OCI-LY7 (cell line): ENCODE measurements around the gene HP1BP3. TPM values are rescaled to one million over a fixed set of nuclear protein-coding genes. Genes with fewer than 3 reads are reported as not detected.

Experiments used
- BruUV-seq: library from RNA; stranded (reverse); fragments of 400-500 nt; replicated peaks from 2 replicates; lab custom pipeline; 2021; lab: Mats Ljungman, UMichigan
- CTCF ChIA-PET: fragments of 300-600 bp; sonication (Branson Sonifier 250); formaldehyde crosslinking; loops from one replicate; lab custom pipeline; 2022; ENCODE audit warnings: antibody characterized with exemption; ENCODE audit not compliant: unreplicated experiment; lab: Charles Lee
- POLR2A ChIA-PET: fragments of 300-600 bp; sonication (Branson Sonifier 250); formaldehyde crosslinking; loops from one replicate; lab custom pipeline; 2022; ENCODE audit warnings: antibody characterized with exemption; lab: Charles Lee
- DNase-seq: peaks from one replicate; pipeline ENCODE4 v3.0.0-alpha.2; 2015; ENCODE audit warnings: low spot score
- H2AFZ ChIP-seq: fragments of 200-600 bp; sonication (generic), shearing (Covaris generic); 2 replicates; pipeline ENCODE4 v1.6.1; 2014; ENCODE audit warnings: mild to moderate bottlenecking, antibody characterized with exemption, low read length, moderate library complexity
- H3K27ac ChIP-seq: fragments of 200-600 bp; sonication (generic); 2 replicates; pipeline ENCODE4 v1.5.1; 2014; ENCODE audit warnings: mixed run types, low read depth, mild to moderate bottlenecking, moderate library complexity, low read length, inconsistent platforms; ENCODE audit not compliant: poor library complexity, severe bottlenecking
- H3K36me3 ChIP-seq: fragments of 200-600 bp; sonication (generic); 2 replicates; pipeline ENCODE4 v1.6.1; 2014; ENCODE audit warnings: mild to moderate bottlenecking, antibody characterized with exemption, low read length, moderate library complexity, mixed read lengths; ENCODE audit not compliant: insufficient read depth
- H3K4me1 ChIP-seq: fragments of 200-600 bp; sonication (generic); 2 replicates; pipeline ENCODE4 v1.5.1; 2014; ENCODE audit warnings: mild to moderate bottlenecking, low read length; ENCODE audit not compliant: insufficient read depth, poor library complexity, severe bottlenecking
- H3K4me2 ChIP-seq: fragments of 200-600 bp; sonication (generic); 2 replicates; pipeline ENCODE4 v1.6.1; 2014; ENCODE audit warnings: mild to moderate bottlenecking, low read length
- H3K4me3 ChIP-seq: fragments of 200-600 bp; sonication (generic); 2 replicates; pipeline ENCODE4 v1.5.1; 2014; ENCODE audit warnings: mild to moderate bottlenecking, low read depth, low read length; ENCODE audit not compliant: poor library complexity, severe bottlenecking
- H3K79me2 ChIP-seq: fragments of 200-600 bp; sonication (generic); 2 replicates; pipeline ENCODE4 v1.6.1; 2016; ENCODE audit warnings: low read depth, mild to moderate bottlenecking, low read length, moderate library complexity, mixed read lengths; ENCODE audit not compliant: insufficient read depth
- H3K9me2 ChIP-seq: fragments of 200-600 bp; sonication (generic); 2 replicates; pipeline ENCODE4 v1.6.1; 2016; ENCODE audit warnings: mild to moderate bottlenecking, low read length, mixed read lengths; ENCODE audit not compliant: insufficient read depth
- H3K9me3 ChIP-seq: fragments of 200-600 bp; sonication (generic); 2 replicates; pipeline ENCODE4 v1.6.1; 2014; ENCODE audit warnings: mild to moderate bottlenecking, mixed run types, low read length, mixed read lengths
- H4K20me1 ChIP-seq: fragments of 200-600 bp; sonication (generic); 2 replicates; pipeline ENCODE4 v1.6.1; 2014; ENCODE audit warnings: mild to moderate bottlenecking, antibody characterized with exemption, low read length, moderate library complexity, mixed read lengths; ENCODE audit not compliant: insufficient read depth
- CTCF ChIP-seq: fragments of 200-600 bp; sonication (generic); conservative IDR thresholded peaks from 2 replicates; pipeline ENCODE4 v1.5.1; 2014; ENCODE audit warnings: mild to moderate bottlenecking, antibody characterized with exemption, low read length, moderate library complexity, mixed read lengths
- EZH2phosphoT487 ChIP-seq: fragments of 200-600 bp; sonication (generic); IDR thresholded peaks from 2 replicates; pipeline ENCODE4 v1.6.1; 2018; ENCODE audit warnings: low read depth, borderline replicate concordance, mild to moderate bottlenecking, mixed run types, antibody characterized with exemption, low read length, moderate library complexity, mixed read lengths
- intact Hi-C: fragments of 100-400 bp; cut with micrococcal nuclease; formaldehyde crosslinking; loops from one replicate; pipeline ENCODE4 v1.10.0; 2022; ENCODE audit not compliant: unreplicated experiment
- total RNA-seq, 2 experiments: library from RNA; depleted of rRNA in 1 of 2; stranded (reverse); fragments of >200 nt in 1 of 2; shearing (Covaris generic) in 1 of 2; gene quantifications; 2 replicates each; pipeline ENCODE4 v1.2.3, GENCODE V29; 2014 to 2022

Gene HP1BP3
- total RNA-seq, 2 experiments from 2014 or later: 288 to 295 TPM

- intact Hi-C loops: no loop called here
- TF ChIP-seq CTCF (no peak), EZH2phosphoT487 (no peak)
- no peaks in the 10 kb centered on the region for H3K4me1 ChIP-seq
- no peaks in the 10 kb centered on the region for H4K20me1 ChIP-seq
- H2AFZ ChIP-seq: no peak overlapping the region
- no peak overlapping the region for H3K4me2 ChIP-seq
- no peak overlapping the region for H3K4me3 ChIP-seq
- DNase-seq: no peak
- H3K27ac ChIP-seq: no peak overlapping the region
- H3K9me2 ChIP-seq: no peaks in the 10 kb centered on the region
- CTCF ChIA-PET: interaction anchor here (0.6 kb wide), 1 partner anchor 115 kb away, joined by 3 read pairs; no protein-coding TSS in a partner anchor
- H3K9me3 ChIP-seq: no peaks in the 10 kb centered on the region
- peaks cover 16% of the 10 kb centered on the region for H3K36me3 ChIP-seq
- H3K79me2 ChIP-seq: no peaks in the 10 kb centered on the region
- BruUV-seq: no TSS peak
- POLR2A ChIA-PET: interaction anchor here (1.4 kb wide), 1 partner anchor 9 kb away, joined by 4 read pairs; no protein-coding TSS in a partner anchor
These were observed 24.8 kb upstream of the HP1BP3 start for GRCh38 chr1:20811916-20812315.

GRCh38 chr1:20793236-20793635 lies 6.1 kb upstream of the HP1BP3 start:
- H3K4me2 ChIP-seq: no peak overlapping the region
- peaks cover 3% of the 10 kb centered on the region for H3K4me1 ChIP-seq
- no peaks in the 10 kb centered on the region for H4K20me1 ChIP-seq
- ChIA-PET POLR2A (no interaction called here), CTCF (no interaction called here)
- H3K4me3 ChIP-seq: no peak overlapping the region
- H3K27ac ChIP-seq: no peak overlapping the region
- no peaks in the 10 kb centered on the region for H3K9me3 ChIP-seq
- no peaks in the 10 kb centered on the region for H3K9me2 ChIP-seq
- no peaks in the 10 kb centered on the region for H3K36me3 ChIP-seq
- no TSS peak for BruUV-seq
- TF ChIP-seq CTCF (no peak), EZH2phosphoT487 (no peak)
- DNase-seq: no peak
- no peaks in the 10 kb centered on the region for H3K79me2 ChIP-seq
- no peak overlapping the region for H2AFZ ChIP-seq
- intact Hi-C loops: no loop called here

GRCh38 chr1:20792196-20792595 lies 5.1 kb upstream of the HP1BP3 start:
- H2AFZ ChIP-seq: no peak overlapping the region
- BruUV-seq: no TSS peak
- H3K36me3 ChIP-seq: no peaks in the 10 kb centered on the region
- intact Hi-C loops: no loop called here
- H3K27ac ChIP-seq: no peak overlapping the region
- H3K79me2 ChIP-seq: no peaks in the 10 kb centered on the region
- no peak overlapping the region for H3K4me2 ChIP-seq
- TF ChIP-seq CTCF: no peak
- no peak for TF ChIP-seq EZH2phosphoT487
- H3K4me1 ChIP-seq: peaks cover 10% of the 10 kb centered on the region
- CTCF ChIA-PET: no interaction called here
- POLR2A ChIA-PET: no interaction called here
- H4K20me1 ChIP-seq: no peaks in the 10 kb centered on the region
- no peaks in the 10 kb centered on the region for H3K9me2 ChIP-seq
- no peaks in the 10 kb centered on the region for H3K9me3 ChIP-seq
- no peak overlapping the region for H3K4me3 ChIP-seq
- DNase-seq: no peak
